IMR-90 (cell line): ENCODE results near the gene TEPSIN. TPM values are rescaled to one million over a fixed set of nuclear protein-coding genes. Genes with fewer than 3 reads are reported as not detected.

Experiments used
- ATAC-seq: fragments of 200-7000 bp; cut with Tn5 transposase; 2 replicates; pipeline ENCODE4 v1.9.1; 2020; ENCODE audit warnings: low read depth, mild to moderate bottlenecking, moderate library complexity
- BruUV-seq: library from RNA; stranded (reverse); fragments of 400-500 nt; replicated peaks from 2 replicates; lab custom pipeline; 2021; lab: Mats Ljungman, UMichigan
- CTCF ChIA-PET: fragments of 300-600 bp; formaldehyde crosslinking; extraction: SDS; loops from one replicate; lab custom pipeline; 2021; ENCODE audit warnings: antibody characterized with exemption; lab: Yijun Ruan, JAX
- POLR2A ChIA-PET: fragments of 300-600 bp; sonication (Branson Sonifier 250); formaldehyde crosslinking; loops from one replicate; lab custom pipeline; 2022; ENCODE audit warnings: antibody characterized with exemption; ENCODE audit not compliant: unreplicated experiment; lab: Charles Lee
- DNase-seq: peaks from one replicate; pipeline ENCODE4 v3.0.0; 2013
- H2AFZ ChIP-seq: replicated peaks from 2 replicates; pipeline ENCODE3; 2013; ENCODE audit warnings: low read length, mild to moderate bottlenecking; ENCODE audit not compliant: poor library complexity
- H2AK5ac ChIP-seq: 2 replicates; pipeline ENCODE4 v1.6.1; 2013; ENCODE audit warnings: low read depth, low read length, inconsistent platforms
- H2AK9ac ChIP-seq: replicated peaks from 2 replicates; pipeline ENCODE3; 2013; ENCODE audit warnings: mild to moderate bottlenecking, low read depth, low read length, moderate library complexity; ENCODE audit not compliant: poor library complexity
- H2BK120ac ChIP-seq: 2 replicates; pipeline ENCODE4 v1.6.1; 2013; ENCODE audit warnings: low read depth, low read length, inconsistent platforms
- H2BK15ac ChIP-seq: 3 replicates; pipeline ENCODE4 v1.6.1; 2013; ENCODE audit warnings: low read depth, low read length, inconsistent platforms
- H2BK20ac ChIP-seq: 2 replicates; pipeline ENCODE4 v1.6.1; 2013; ENCODE audit warnings: low read depth, mild to moderate bottlenecking, inconsistent platforms, low read length, moderate library complexity
- H2BK5ac ChIP-seq: 2 replicates; pipeline ENCODE4 v1.6.1; 2013; ENCODE audit warnings: mild to moderate bottlenecking, low read depth, low read length, inconsistent platforms; ENCODE audit not compliant: poor library complexity, severe bottlenecking
- H3K14ac ChIP-seq: replicated peaks from 2 replicates; pipeline ENCODE4 v1.6.1; 2013; ENCODE audit warnings: low read depth, low read length, inconsistent platforms
- H3K18ac ChIP-seq: 2 replicates; pipeline ENCODE4 v1.6.1; 2013; ENCODE audit warnings: low read depth, low read length, control low read depth
- H3K23ac ChIP-seq: 2 replicates; pipeline ENCODE4 v1.6.1; 2013; ENCODE audit warnings: low read depth, low read length, inconsistent platforms
- H3K27ac ChIP-seq: 2 replicates; pipeline ENCODE4 v1.5.1; 2013; ENCODE audit warnings: mild to moderate bottlenecking, control low read depth, low read length; ENCODE audit not compliant: insufficient read depth
- H3K27me3 ChIP-seq: 2 replicates; pipeline ENCODE4 v1.6.1; 2013; ENCODE audit warnings: low read length; ENCODE audit not compliant: control insufficient read depth, insufficient read depth
- H3K36me3 ChIP-seq: 2 replicates; pipeline ENCODE4 v1.6.1; 2013; ENCODE audit warnings: low read length, mixed read lengths; ENCODE audit not compliant: control insufficient read depth, insufficient read depth
- H3K4ac ChIP-seq: 2 replicates; pipeline ENCODE4 v1.6.1; 2013; ENCODE audit warnings: low read depth, low read length, inconsistent platforms
- H3K4me1 ChIP-seq: 2 replicates; pipeline ENCODE4 v1.6.1; 2013; ENCODE audit warnings: low read length, mixed read lengths; ENCODE audit not compliant: control insufficient read depth, insufficient read depth
- H3K4me2 ChIP-seq: 2 replicates; pipeline ENCODE4 v1.6.1; 2013; ENCODE audit warnings: low read depth, mild to moderate bottlenecking, control low read depth, low read length, moderate library complexity
- H3K4me3 ChIP-seq: 2 replicates; pipeline ENCODE4 v1.5.1; 2013; ENCODE audit warnings: low read depth, mild to moderate bottlenecking, control low read depth, low read length, moderate library complexity; ENCODE audit not compliant: insufficient read depth
- H3K56ac ChIP-seq: 2 replicates; pipeline ENCODE4 v1.6.1; 2013; ENCODE audit warnings: low read length, inconsistent platforms; ENCODE audit not compliant: insufficient read depth; ENCODE audit errors: extremely low read depth
- H3K79me1 ChIP-seq, 2 experiments: 2 replicates each; pipeline ENCODE4 v1.6.1; 2013; ENCODE audit warnings: low read length in 2 of 2, inconsistent platforms in 1 of 2, low read depth in 1 of 2
- H3K9ac ChIP-seq: 2 replicates; pipeline ENCODE4 v1.6.1; 2013; ENCODE audit warnings: low read depth, low read length, control low read depth
- H3K9me1 ChIP-seq: 2 replicates; pipeline ENCODE4 v1.6.1; 2013; ENCODE audit warnings: low read length, inconsistent platforms; ENCODE audit not compliant: insufficient read depth
- H3K9me3 ChIP-seq: 2 replicates; pipeline ENCODE4 v1.6.1; 2013; ENCODE audit warnings: low read length; ENCODE audit not compliant: control insufficient read depth, insufficient read depth
- H4K20me1 ChIP-seq: 2 replicates; pipeline ENCODE4 v1.6.1; 2013; ENCODE audit warnings: low read length, inconsistent platforms; ENCODE audit not compliant: insufficient read depth
- H4K5ac ChIP-seq: 2 replicates; pipeline ENCODE4 v1.6.1; 2013; ENCODE audit warnings: mild to moderate bottlenecking, low read depth, low read length, control low read depth
- H4K8ac ChIP-seq, 2 experiments: 2 replicates each; pipeline ENCODE4 v1.6.1; 2013; ENCODE audit warnings: low read depth in 2 of 2, low read length in 2 of 2, control low read depth in 1 of 2, inconsistent platforms in 1 of 2
- H4K91ac ChIP-seq: 2 replicates; pipeline ENCODE4 v1.6.1; 2013; ENCODE audit warnings: low read depth, low read length, inconsistent platforms; ENCODE audit not compliant: insufficient read depth
- CEBPB ChIP-seq: IDR thresholded peaks from 2 replicates; pipeline ENCODE4 v1.6.1; 2012; ENCODE audit warnings: low read depth, low read length, improper control_type of control experiment
- CHD1 ChIP-seq: IDR thresholded peaks from 2 replicates; pipeline ENCODE4 v1.6.1; 2012; ENCODE audit warnings: low read depth, low read length, improper control_type of control experiment
- MAFK ChIP-seq: IDR thresholded peaks from 2 replicates; pipeline ENCODE4 v1.6.1; 2012; ENCODE audit warnings: low read depth, low read length, improper control_type of control experiment
- MAZ ChIP-seq: IDR thresholded peaks from 2 replicates; pipeline ENCODE4 v1.6.1; 2012; ENCODE audit warnings: low read depth, mild to moderate bottlenecking, low read length, improper control_type of control experiment, moderate library complexity, borderline replicate concordance
- NFE2L2 ChIP-seq: fragments of 150-350 bp; IDR thresholded peaks from 2 replicates; pipeline ENCODE4 v1.6.1; 2016; ENCODE audit warnings: low read depth, mild to moderate bottlenecking, low read length
- RAD21 ChIP-seq: IDR thresholded peaks from 2 replicates; pipeline ENCODE4 v1.6.1; 2012; ENCODE audit warnings: low read length, improper control_type of control experiment
- RFX5 ChIP-seq: IDR thresholded peaks from 2 replicates; pipeline ENCODE4 v1.8.0; 2012; ENCODE audit warnings: low read depth, mild to moderate bottlenecking, low read length, moderate library complexity
- SMC3 ChIP-seq: fragments of 150-350 bp; IDR thresholded peaks from 2 replicates; pipeline ENCODE4 v1.6.1; 2016; ENCODE audit warnings: low read depth, mild to moderate bottlenecking, antibody characterized with exemption, low read length, moderate library complexity
- WGBS, 2 experiments: methylation state at CpG; one replicate each; pipeline versions ENCODE4 v1.1.5 to v1.1.7; 2013; ENCODE audit warnings: missing lambda C conversion rate in 2 of 2; ENCODE audit not compliant: insufficient read length in 1 of 2; ENCODE audit errors: extremely low coverage in 2 of 2; 5-methylcytosine and 5-hydroxymethylcytosine counted together
- dilution Hi-C: fragments of 300-500 bp; cut with HindIII; formaldehyde crosslinking; loops from one replicate; pipeline ENCODE4 v1.14.3; 2018; ENCODE audit warnings: low sequenced_read_pairs; ENCODE audit not compliant: unreplicated experiment
- in situ Hi-C: fragments of 300-500 bp; cut with MboI; formaldehyde crosslinking; loops from 3 replicates; pipeline ENCODE4 v1.14.3; 2019; ENCODE audit warnings: low sequenced_read_pairs, inconsistent platforms, mixed read lengths
- intact Hi-C: fragments of 100-400 bp; cut with micrococcal nuclease; formaldehyde crosslinking; loops from 2 replicates; pipeline ENCODE4 v1.10.0; 2022
- polyA plus RNA-seq, 3 experiments: library from polyadenylated mRNA; depleted of rRNA; stranded (reverse); fragments of >200 nt; gene quantifications; 2 replicates each; pipeline ENCODE4 v1.2.3, GENCODE V29; 2012; ENCODE audit warnings: low replicate concordance in 1 of 3
- total RNA-seq: library from RNA; depleted of rRNA; stranded (reverse); fragments of >200 nt; gene quantifications from 2 replicates; pipeline ENCODE4 v1.2.3, GENCODE V29; 2012
- TF ChIP-seq, protein P1 (sequence below): fragments of 150-350 bp; IDR thresholded peaks from 2 replicates; pipeline ENCODE4 v1.6.1; 2017; ENCODE audit warnings: mild to moderate bottlenecking, antibody characterized with exemption, low read length, low read depth

The TEPSIN gene
- total and polyA plus RNA-seq, 2 of the 4 experiments (the other 2 are of a cell fraction), result 3.2 to 28.1 TPM

DNA sequence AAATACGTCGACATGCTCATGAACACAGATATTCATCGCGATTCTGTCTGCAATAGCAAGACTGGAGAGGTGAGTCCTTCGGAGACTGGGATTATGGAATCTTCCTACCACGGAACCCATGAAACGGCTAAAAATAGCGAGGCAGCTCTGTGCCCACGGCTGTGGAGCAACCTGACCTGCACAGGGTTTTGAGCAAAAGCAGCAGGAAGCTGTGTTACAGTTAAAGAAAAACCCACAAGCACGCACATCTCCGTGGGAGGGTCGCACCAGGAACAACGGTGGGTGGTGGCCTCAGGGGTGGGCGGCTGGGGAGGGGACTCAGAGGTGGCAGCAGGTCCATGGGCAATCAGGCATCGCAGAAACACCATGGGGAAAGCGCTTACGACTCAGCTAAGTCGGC lies 31.4 kb upstream of the TEPSIN start:
- no peak overlapping the region for H2BK120ac ChIP-seq
- no peak overlapping the region for H3K56ac ChIP-seq
- no peak overlapping the region for H3K4me3 ChIP-seq
- no peak overlapping the region for H3K9ac ChIP-seq
- H3K4me1 ChIP-seq, result no peaks in the 10 kb centered on the region
- no peaks in the 10 kb centered on the region for H3K9me3 ChIP-seq
- no peak overlapping the region for H4K8ac ChIP-seq
- no peak overlapping the region for H2AK5ac ChIP-seq
- no peak for ATAC-seq
- H3K4ac ChIP-seq, result no peak overlapping the region
- no peak overlapping the region for H2BK20ac ChIP-seq
- H2AFZ ChIP-seq, result no peak overlapping the region
- WGBS, 2 experiments, result 96% methylated on average over 10 of the region's 18 CpGs; no CpG with 5 or more reads in 1 of the 2 experiments
- H3K18ac ChIP-seq, result no peak overlapping the region
- no peak overlapping the region for H3K14ac ChIP-seq
- DNase-seq, result no peak
- no peaks in the 10 kb centered on the region for H3K27me3 ChIP-seq
- no peak overlapping the region for H2AK9ac ChIP-seq
- H3K79me1 ChIP-seq, result peaks cover 0 to 16% of the 10 kb centered on the region in 2 experiments; a peak in 3 of 4 replicates
- peaks cover 65% of the 10 kb centered on the region for H3K36me3 ChIP-seq
- H3K23ac ChIP-seq, result no peak overlapping the region
- H3K27ac ChIP-seq, result no peak overlapping the region
- ChIA-PET POLR2A (no interaction called here), CTCF (no interaction called here)
- intact Hi-C loops (no loop called here), dilution Hi-C loops (no loop called here), in situ Hi-C loops (no loop called here)
- no peak overlapping the region for H2BK5ac ChIP-seq
- no peak overlapping the region for H4K91ac ChIP-seq
- H4K5ac ChIP-seq, result no peak overlapping the region
- no peaks in the 10 kb centered on the region for H4K20me1 ChIP-seq
- H3K9me1 ChIP-seq, result peaks cover 5% of the 10 kb centered on the region; the same call in 1 of the 2 replicates
- no peak overlapping the region for H2BK15ac ChIP-seq
- H3K4me2 ChIP-seq, result no peak overlapping the region
- no peak for TF ChIP-seq MAFK
- no peak for TF ChIP-seq RAD21
- TF ChIP-seq NFE2L2, result no peak
- no peak for TF ChIP-seq SMC3
- TF ChIP-seq CEBPB, result no peak
- TF ChIP-seq MAZ, result no peak
- TF ChIP-seq CHD1, result no peak
- TF ChIP-seq RFX5, result no peak
- TF ChIP-seq, protein P1, sequence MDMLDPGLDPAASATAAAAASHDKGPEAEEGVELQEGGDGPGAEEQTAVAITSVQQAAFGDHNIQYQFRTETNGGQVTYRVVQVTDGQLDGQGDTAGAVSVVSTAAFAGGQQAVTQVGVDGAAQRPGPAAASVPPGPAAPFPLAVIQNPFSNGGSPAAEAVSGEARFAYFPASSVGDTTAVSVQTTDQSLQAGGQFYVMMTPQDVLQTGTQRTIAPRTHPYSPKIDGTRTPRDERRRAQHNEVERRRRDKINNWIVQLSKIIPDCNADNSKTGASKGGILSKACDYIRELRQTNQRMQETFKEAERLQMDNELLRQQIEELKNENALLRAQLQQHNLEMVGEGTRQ, result no peak
- no TSS peak for BruUV-seq
